MM.1S (cell line): ENCODE measurements around the gene BAAT.

Experiments used
- DNase-seq: peaks from one replicate; pipeline ENCODE4 v3.0.0-alpha.2; 2015
- H2AFZ ChIP-seq: fragments of 300-600 bp; sonication (generic); 2 replicates; pipeline ENCODE4 v1.6.0; 2016; ENCODE audit warnings: antibody characterized with exemption, low read length
- H3F3A ChIP-seq: fragments of 300-600 bp; sonication (generic); 2 replicates; pipeline ENCODE4 v1.6.1; 2016; ENCODE audit warnings: mild to moderate bottlenecking, antibody characterized with exemption, low read length, moderate library complexity, mixed read lengths; ENCODE audit not compliant: insufficient read depth
- H3K27ac ChIP-seq: fragments of 300-600 bp; sonication (generic); 2 replicates; pipeline ENCODE4 v1.5.1; 2016; ENCODE audit warnings: mild to moderate bottlenecking, low read length
- H3K27me3 ChIP-seq: fragments of 300-600 bp; sonication (generic); replicated peaks from 2 replicates; pipeline ENCODE4 v1.6.0; 2016; ENCODE audit warnings: low read length; ENCODE audit not compliant: insufficient read depth
- H3K36me3 ChIP-seq: fragments of 300-600 bp; sonication (generic); replicated peaks from 2 replicates; pipeline ENCODE4 v1.6.1; 2016; ENCODE audit warnings: mild to moderate bottlenecking, low read length, mixed read lengths; ENCODE audit not compliant: insufficient read depth
- H3K4me1 ChIP-seq: fragments of 300-600 bp; sonication (generic); 2 replicates; pipeline ENCODE4 v1.6.1; 2016; ENCODE audit warnings: low read length, mixed read lengths
- H3K4me2 ChIP-seq: fragments of 300-600 bp; sonication (generic); 2 replicates; pipeline ENCODE4 v1.6.0; 2016; ENCODE audit warnings: low read depth, low read length
- H3K4me3 ChIP-seq: fragments of 300-600 bp; sonication (generic); 2 replicates; pipeline ENCODE4 v1.5.1; 2016; ENCODE audit warnings: low read length, mixed read lengths
- H3K79me2 ChIP-seq: fragments of 300-600 bp; sonication (generic); 2 replicates; pipeline ENCODE4 v1.6.1; 2016; ENCODE audit warnings: mixed run types, low read length, mixed read lengths
- H3K9ac ChIP-seq: fragments of 300-600 bp; sonication (generic); 2 replicates; pipeline ENCODE4 v1.6.1; 2016; ENCODE audit warnings: low read length, mixed read lengths
- H3K9me2 ChIP-seq: fragments of 300-600 bp; sonication (generic); replicated peaks from 2 replicates; pipeline ENCODE4 v1.6.1; 2016; ENCODE audit warnings: mild to moderate bottlenecking, low read length, mixed read lengths; ENCODE audit not compliant: insufficient read depth
- H3K9me3 ChIP-seq: fragments of 300-600 bp; sonication (generic); replicated peaks from 2 replicates; pipeline ENCODE4 v1.6.1; 2016; ENCODE audit warnings: mild to moderate bottlenecking, low read length, mixed read lengths; ENCODE audit not compliant: insufficient read depth
- H4K20me1 ChIP-seq: fragments of 300-600 bp; sonication (generic); 2 replicates; pipeline ENCODE4 v1.6.1; 2016; ENCODE audit warnings: mild to moderate bottlenecking, low read length, moderate library complexity, mixed read lengths; ENCODE audit not compliant: insufficient read depth
- EZH2 ChIP-seq: fragments of 300-600 bp; sonication (generic); optimal IDR thresholded peaks from 2 replicates; pipeline ENCODE3; 2017; ENCODE audit warnings: low read depth, mild to moderate bottlenecking, antibody characterized with exemption, low read length, mixed read lengths
- EZH2phosphoT487 ChIP-seq: fragments of 300-600 bp; sonication (generic); IDR thresholded peaks from 2 replicates; pipeline ENCODE4 v1.6.1; 2018; ENCODE audit warnings: antibody characterized with exemption, low read length
- TF ChIP-seq, protein P1 (sequence below): fragments of 300-600 bp; sonication (generic); IDR thresholded peaks from 2 replicates; pipeline ENCODE4 v1.5.1; 2016; ENCODE audit warnings: antibody characterized with exemption, low read length, mixed read lengths

BAAT gene

DNA sequence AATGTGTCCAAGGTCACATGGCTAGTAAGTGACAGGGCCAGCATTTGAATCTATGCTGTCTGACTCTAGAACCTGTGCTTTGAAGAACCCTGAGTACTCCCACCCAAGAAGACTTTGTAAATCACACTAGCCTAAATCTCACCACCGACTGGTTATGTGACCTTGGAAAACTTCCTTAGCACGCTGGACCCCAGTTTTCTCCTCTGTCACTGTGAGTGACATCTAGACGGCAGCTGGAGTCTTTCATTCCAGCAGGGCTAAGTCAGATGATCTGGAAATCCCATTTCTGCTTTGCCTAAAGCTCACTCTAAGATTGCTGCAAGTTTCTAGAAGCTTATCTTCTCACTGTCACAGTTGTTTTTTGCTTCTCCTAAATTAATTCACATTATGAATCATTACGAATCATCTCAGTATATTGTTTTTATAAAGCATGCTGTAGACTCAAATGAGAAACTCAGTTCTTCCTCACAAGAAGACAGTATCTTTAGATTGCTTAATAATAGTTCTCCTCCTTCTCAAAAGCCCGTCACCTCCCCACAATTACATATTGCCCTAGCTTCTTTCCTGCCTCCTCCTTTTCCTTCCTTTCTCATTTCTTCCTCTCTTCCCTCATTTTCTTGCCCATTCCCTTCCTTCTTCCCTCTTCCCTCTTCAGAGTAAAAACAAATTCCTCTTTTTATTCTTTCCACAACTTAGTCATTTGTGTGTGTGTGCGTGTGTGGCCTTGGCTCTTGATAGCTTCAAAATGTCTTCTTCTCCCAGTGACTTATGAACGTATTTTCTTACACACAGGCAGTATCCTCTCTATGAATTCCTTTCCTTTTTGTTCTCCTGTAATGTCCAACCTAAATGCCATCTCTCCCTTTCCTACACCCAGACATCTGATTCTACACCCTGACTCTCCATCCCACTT, 34.0 kb upstream of the BAAT start:
- Histone ChIP-seq H3K79me2 (no peaks in the 10 kb centered on the region), H4K20me1 (no peaks in the 10 kb centered on the region), H3K9me3 (no peaks in the 10 kb centered on the region), H3K4me2 (no peak overlapping the region), H3F3A (no peaks in the 10 kb centered on the region), H3K27ac (no peak overlapping the region), H3K9me2 (no peaks in the 10 kb centered on the region), H3K9ac (no peak overlapping the region), H2AFZ (no peak overlapping the region), H3K4me3 (no peak overlapping the region), H3K27me3 (no peaks in the 10 kb centered on the region), H3K36me3 (no peaks in the 10 kb centered on the region), H3K4me1 (no peaks in the 10 kb centered on the region)
- DNase-seq = no peak
- TF ChIP-seq, protein P1, sequence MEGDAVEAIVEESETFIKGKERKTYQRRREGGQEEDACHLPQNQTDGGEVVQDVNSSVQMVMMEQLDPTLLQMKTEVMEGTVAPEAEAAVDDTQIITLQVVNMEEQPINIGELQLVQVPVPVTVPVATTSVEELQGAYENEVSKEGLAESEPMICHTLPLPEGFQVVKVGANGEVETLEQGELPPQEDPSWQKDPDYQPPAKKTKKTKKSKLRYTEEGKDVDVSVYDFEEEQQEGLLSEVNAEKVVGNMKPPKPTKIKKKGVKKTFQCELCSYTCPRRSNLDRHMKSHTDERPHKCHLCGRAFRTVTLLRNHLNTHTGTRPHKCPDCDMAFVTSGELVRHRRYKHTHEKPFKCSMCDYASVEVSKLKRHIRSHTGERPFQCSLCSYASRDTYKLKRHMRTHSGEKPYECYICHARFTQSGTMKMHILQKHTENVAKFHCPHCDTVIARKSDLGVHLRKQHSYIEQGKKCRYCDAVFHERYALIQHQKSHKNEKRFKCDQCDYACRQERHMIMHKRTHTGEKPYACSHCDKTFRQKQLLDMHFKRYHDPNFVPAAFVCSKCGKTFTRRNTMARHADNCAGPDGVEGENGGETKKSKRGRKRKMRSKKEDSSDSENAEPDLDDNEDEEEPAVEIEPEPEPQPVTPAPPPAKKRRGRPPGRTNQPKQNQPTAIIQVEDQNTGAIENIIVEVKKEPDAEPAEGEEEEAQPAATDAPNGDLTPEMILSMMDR = no peak
- TF ChIP-seq EZH2 (no peak), EZH2phosphoT487 (no peak)

GRCh38 chr9:101417977-101418376, 33.2 kb upstream of the BAAT start:
- Histone ChIP-seq H3K4me2 (no peak overlapping the region), H3F3A (no peaks in the 10 kb centered on the region), H3K4me1 (no peaks in the 10 kb centered on the region), H3K9ac (no peak overlapping the region), H3K9me2 (no peaks in the 10 kb centered on the region), H3K36me3 (no peaks in the 10 kb centered on the region), H3K79me2 (no peaks in the 10 kb centered on the region), H3K4me3 (no peak overlapping the region), H2AFZ (no peak overlapping the region), H3K27ac (no peak overlapping the region), H3K9me3 (no peaks in the 10 kb centered on the region), H3K27me3 (no peaks in the 10 kb centered on the region), H4K20me1 (no peaks in the 10 kb centered on the region)
- DNase-seq = no peak
- TF ChIP-seq, protein P1 = no peak
- no peak for TF ChIP-seq EZH2phosphoT487
- no peak for TF ChIP-seq EZH2

DNA sequence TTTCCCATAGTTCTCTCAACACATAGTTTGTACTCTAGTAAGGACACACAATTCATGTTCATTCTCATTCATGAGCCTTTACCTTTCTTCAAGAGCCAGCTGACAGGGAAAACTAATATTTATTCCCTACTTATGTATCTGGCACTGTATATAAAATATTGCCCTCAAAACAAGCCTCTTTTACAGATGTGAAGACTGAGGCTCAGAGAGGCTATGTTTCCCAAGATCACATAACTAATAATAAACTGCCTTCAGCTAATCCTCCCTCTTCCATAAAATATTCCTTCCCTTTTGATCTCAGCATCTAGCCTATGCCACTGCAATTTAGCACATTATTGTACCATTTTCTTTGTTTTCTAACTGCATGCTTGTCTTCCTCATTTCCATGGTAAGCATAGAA, 32.6 kb upstream of the BAAT start:
- H3K27me3 ChIP-seq = no peaks in the 10 kb centered on the region
- no peaks in the 10 kb centered on the region for H4K20me1 ChIP-seq
- H3K9me3 ChIP-seq = no peaks in the 10 kb centered on the region
- H3K36me3 ChIP-seq = no peaks in the 10 kb centered on the region
- TF ChIP-seq, protein P1 = no peak
- no peak for TF ChIP-seq EZH2phosphoT487
- no peak for TF ChIP-seq EZH2
- no peak overlapping the region for H2AFZ ChIP-seq
- no peak overlapping the region for H3K27ac ChIP-seq
- no peak overlapping the region for H3K4me3 ChIP-seq
- no peak for DNase-seq
- no peaks in the 10 kb centered on the region for H3K79me2 ChIP-seq
- H3K9me2 ChIP-seq = no peaks in the 10 kb centered on the region
- no peak overlapping the region for H3K9ac ChIP-seq
- no peaks in the 10 kb centered on the region for H3F3A ChIP-seq
- H3K4me1 ChIP-seq = no peaks in the 10 kb centered on the region
- H3K4me2 ChIP-seq = no peak overlapping the region
